ENCODE results near the gene MOK.
"Not testable (repeated sequence)": the region's sequence is repeated elsewhere in the genome, so short reads cannot be mapped to it uniquely, and the experiment has no call there.

The MOK gene

GRCh38 chr14:102246071-102246470, 58.9 kb downstream of the MOK start:
- no peak for ATAC-seq

- ATAC-seq, result not testable (repeated sequence)
These were observed 61.2 kb downstream of the MOK start for GRCh38 chr14:102243795-102244194.

GRCh38 chr14:102241147-102241546, 63.8 kb downstream of the MOK start:
- ATAC-seq, result no peak

GRCh38 chr14:102240481-102240880, 64.5 kb downstream of the MOK start:
- ATAC-seq, result not testable (repeated sequence)

- no peak for ATAC-seq
These were observed 65.7 kb downstream of the MOK start for GRCh38 chr14:102239231-102239630.

GRCh38 chr14:102238766-102239165, 66.2 kb downstream of the MOK start:
- ATAC-seq, result no peak

GRCh38 chr14:102238131-102238530, 66.8 kb downstream of the MOK start:
- ATAC-seq, result no peak

GRCh38 chr14:102236026-102236425, 68.9 kb downstream of the MOK start:
- ATAC-seq, result no peak

GRCh38 chr14:102235275-102235897, 69.6 kb downstream of the MOK start:
- ATAC-seq, result peak; percentile 88 to 95

GRCh38 chr14:102234331-102235264, 70.4 kb downstream of the MOK start:
- ATAC-seq, result no peak

- ATAC-seq, result no peak
These were observed 71.9 kb downstream of the MOK start for GRCh38 chr14:102233081-102233480.

GRCh38 chr14:102232348-102232625, 72.7 kb downstream of the MOK start:
- no peak for ATAC-seq

- no peak for ATAC-seq
These were observed 73.3 kb downstream of the MOK start for GRCh38 chr14:102231476-102232347.

- ATAC-seq, result no peak
These were observed 74.3 kb downstream of the MOK start for GRCh38 chr14:102230481-102231210.

- ATAC-seq, result no peak
These were observed 75.2 kb downstream of the MOK start for GRCh38 chr14:102229739-102230092.

- no peak for ATAC-seq
These were observed 75.8 kb downstream of the MOK start for GRCh38 chr14:102229071-102229738.

GRCh38 chr14:102227184-102227964, 77.6 kb downstream of the MOK start:
- no peak for ATAC-seq

- no peak for ATAC-seq
These were observed 78.4 kb downstream of the MOK start for GRCh38 chr14:102226356-102227125.

- no peak for ATAC-seq
These were observed 79.0 kb downstream of the MOK start for GRCh38 chr14:102225936-102226335.

GRCh38 chr14:102225386-102225785, 79.6 kb downstream of the MOK start:
- ATAC-seq, result no peak

- ATAC-seq, result no peak
These were observed 81.3 kb downstream of the MOK start for GRCh38 chr14:102223682-102224081.
